Measurements from ENCODE around the gene SGF29.

Gene SGF29

DNA sequence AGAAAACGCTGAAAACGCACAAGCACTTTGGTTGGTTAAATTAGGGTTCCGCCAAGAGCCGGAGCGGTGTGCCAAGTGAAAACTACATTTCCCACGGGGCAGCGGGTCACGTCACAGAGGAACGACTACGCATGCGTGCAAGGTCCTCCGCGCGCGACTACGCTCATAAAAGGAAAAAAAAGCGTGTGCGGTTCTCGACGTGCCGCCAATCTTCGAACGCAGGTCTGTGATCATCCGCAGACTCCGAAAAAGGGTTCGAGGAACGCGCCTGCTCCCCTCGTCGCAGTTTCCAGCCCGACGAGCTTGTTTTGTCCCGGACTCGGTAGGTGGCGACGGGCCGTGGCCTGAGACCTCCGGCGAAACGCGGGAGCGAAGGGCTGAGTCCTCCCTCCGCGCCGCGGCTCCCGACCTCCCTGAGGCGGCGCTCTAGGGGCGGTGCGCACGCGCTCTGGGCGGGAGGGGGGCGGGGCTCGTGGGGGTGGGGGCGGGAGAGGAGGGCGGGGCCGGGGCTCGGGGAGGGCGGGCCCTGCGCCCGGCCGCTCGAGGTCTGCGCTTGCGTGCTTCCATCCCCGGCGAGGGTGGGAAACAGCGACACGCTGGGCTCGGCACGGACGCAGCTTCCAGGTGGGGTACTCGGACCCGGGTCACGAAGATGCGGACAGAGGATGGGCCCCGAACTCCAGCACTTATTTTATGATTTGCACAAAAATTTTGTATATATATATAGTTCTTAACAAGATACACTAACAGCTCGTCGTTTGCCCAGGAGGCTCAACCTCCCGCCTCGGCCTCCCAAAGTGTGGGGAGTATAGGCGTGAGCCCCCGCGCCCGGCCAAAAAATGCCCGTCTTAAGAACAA is at the start of gene SGF29:
TSS of gene SGF29 (plus strand) at position 145 of the 858 bp plus-strand sequence. CDS start 27,150 bp downstream, outside the sequence.
- peak; percentile 93 for DNase-seq (ENCODE audit: low read depth)

DNA sequence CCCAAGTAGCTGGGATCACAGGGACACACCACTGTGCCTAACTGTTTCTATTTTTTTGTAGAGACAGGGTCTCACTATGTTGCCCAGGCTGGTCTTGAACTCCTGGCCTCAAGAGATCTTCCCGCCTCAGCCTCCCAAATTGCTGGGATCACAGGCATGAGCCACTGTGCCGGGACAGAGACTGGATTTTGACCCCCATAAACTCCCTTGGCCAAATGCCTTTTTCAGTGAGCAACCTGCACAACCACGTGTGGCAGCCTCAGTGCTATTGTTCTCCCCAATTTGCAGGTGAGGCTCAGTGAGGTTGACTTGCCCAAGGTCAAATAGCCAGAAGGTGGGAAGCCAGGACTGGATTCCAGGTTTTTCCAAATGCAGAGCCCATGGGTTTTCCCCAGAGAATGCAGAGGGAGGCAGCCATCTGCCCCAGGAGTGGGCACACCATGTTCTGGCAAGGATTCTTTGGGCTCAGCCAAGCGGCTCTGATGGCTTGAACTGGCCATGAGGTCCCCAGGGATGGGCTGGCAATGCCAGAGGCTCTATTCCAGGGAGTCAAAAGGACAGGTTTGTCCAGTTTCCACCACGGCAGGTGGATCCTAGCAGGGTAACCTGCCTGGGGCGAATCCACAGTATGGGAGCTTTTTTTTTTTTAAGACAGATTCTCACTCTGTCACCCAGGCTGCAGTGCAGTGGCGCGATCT is 48.9 kb upstream of the SGF29 start:
- DNase-seq (ENCODE audit: low read depth), result no peak
- no peak overlapping the region for H3K4me3 ChIP-seq (ENCODE audit: low read depth, low read length)
- TF ChIP-seq, protein P1, sequence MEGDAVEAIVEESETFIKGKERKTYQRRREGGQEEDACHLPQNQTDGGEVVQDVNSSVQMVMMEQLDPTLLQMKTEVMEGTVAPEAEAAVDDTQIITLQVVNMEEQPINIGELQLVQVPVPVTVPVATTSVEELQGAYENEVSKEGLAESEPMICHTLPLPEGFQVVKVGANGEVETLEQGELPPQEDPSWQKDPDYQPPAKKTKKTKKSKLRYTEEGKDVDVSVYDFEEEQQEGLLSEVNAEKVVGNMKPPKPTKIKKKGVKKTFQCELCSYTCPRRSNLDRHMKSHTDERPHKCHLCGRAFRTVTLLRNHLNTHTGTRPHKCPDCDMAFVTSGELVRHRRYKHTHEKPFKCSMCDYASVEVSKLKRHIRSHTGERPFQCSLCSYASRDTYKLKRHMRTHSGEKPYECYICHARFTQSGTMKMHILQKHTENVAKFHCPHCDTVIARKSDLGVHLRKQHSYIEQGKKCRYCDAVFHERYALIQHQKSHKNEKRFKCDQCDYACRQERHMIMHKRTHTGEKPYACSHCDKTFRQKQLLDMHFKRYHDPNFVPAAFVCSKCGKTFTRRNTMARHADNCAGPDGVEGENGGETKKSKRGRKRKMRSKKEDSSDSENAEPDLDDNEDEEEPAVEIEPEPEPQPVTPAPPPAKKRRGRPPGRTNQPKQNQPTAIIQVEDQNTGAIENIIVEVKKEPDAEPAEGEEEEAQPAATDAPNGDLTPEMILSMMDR (IDR thresholded peaks at IDR 0.05; ENCODE audit: low read depth, low read length), result no peak

More for the DNA sequence above, at the start of gene SGF29:
- TF ChIP-seq POLR2A (IDR thresholded peaks at IDR 0.05; ENCODE audit: extremely low read depth, insufficient read length) (peak; percentile 92), MAX (IDR thresholded peaks at IDR 0.05; ENCODE audit: low read depth, low read length) (peak; percentile 88; the same call in 1 of the 2 replicates), MYC (IDR thresholded peaks at IDR 0.05; ENCODE audit: low read depth, low read length) (peak; percentile 90)
- TF ChIP-seq, protein P1 (IDR thresholded peaks at IDR 0.05; ENCODE audit: low read depth, low read length), result no peak
- H3K4me3 ChIP-seq (ENCODE audit: low read depth, low read length), result peak within 1 kb of the TSS; percentile 78

DNA sequence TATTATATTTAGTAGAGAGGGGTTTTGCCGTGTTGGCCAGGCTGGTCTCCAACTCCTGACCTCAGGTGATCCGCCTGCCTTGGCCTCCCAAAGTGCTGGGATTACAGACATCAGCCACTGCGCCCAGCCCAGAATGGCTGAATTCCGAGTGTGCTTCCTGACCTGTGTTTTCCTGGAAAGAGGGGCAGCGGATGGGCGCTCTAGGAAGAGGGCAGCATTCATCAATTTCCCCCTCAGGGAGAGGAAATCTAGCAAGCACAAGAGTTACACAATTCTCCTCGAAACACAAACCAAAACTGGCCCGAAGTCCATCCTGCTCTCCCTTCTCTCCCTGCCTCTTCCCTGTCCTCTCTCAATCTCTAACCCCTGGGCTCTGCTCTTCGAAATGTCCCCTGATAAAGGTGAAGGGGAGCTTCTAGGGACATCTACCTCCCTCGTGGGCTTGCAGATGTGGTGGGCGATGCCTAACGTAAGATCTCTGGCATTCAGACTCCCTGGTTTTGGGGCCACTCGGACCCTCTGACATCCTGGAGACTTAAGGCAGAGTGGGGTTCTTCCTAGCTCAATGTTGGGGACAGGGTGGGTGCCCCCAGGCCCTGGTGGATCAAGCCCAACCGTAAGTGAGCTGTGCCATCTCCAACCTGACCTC is 48.1 kb upstream of the SGF29 start:
- no peak for TF ChIP-seq MYC (IDR thresholded peaks at IDR 0.05; ENCODE audit: low read depth, low read length)
- TF ChIP-seq, protein P1 (IDR thresholded peaks at IDR 0.05; ENCODE audit: low read depth, low read length), result no peak
- TF ChIP-seq POLR2A (IDR thresholded peaks at IDR 0.05; ENCODE audit: extremely low read depth, insufficient read length), result no peak
- no peak for TF ChIP-seq MAX (IDR thresholded peaks at IDR 0.05; ENCODE audit: low read depth, low read length)
- no peak for DNase-seq (ENCODE audit: low read depth)
- no peak overlapping the region for H3K4me3 ChIP-seq (ENCODE audit: low read depth, low read length)

- H3K4me3 ChIP-seq (ENCODE audit: low read depth, low read length), result no peak overlapping the region
- no peak for DNase-seq (ENCODE audit: low read depth)
Measured at GRCh38 chr16:28511031-28511430, 42.7 kb upstream of the SGF29 start.

More at GRCh38 chr16:28511031-28511430, 42.7 kb upstream of the SGF29 start:
- TF ChIP-seq, protein P1 (IDR thresholded peaks at IDR 0.05; ENCODE audit: low read depth, low read length), result no peak
- TF ChIP-seq MYC (IDR thresholded peaks at IDR 0.05; ENCODE audit: low read depth, low read length) (no peak), MAX (IDR thresholded peaks at IDR 0.05; ENCODE audit: low read depth, low read length) (no peak), POLR2A (IDR thresholded peaks at IDR 0.05; ENCODE audit: extremely low read depth, insufficient read length) (no peak)

Data from NB4 (cell line).